HG03460 (cell line): ENCODE results near the gene ANKRD44.

ENCODE experiments used
- ATAC-seq: cut with Tn5 transposase; IDR thresholded peaks from one replicate; pipeline ENCODE4 v1.9.1; 2021; ENCODE audit not compliant: unreplicated experiment

ANKRD44 gene

GRCh38 chr2:197185676-197186075 is 124.9 kb downstream of the ANKRD44 start:
- no peak for ATAC-seq

GRCh38 chr2:197184959-197185586 is 125.5 kb downstream of the ANKRD44 start:
- ATAC-seq = no peak

- ATAC-seq = no peak
Measured at GRCh38 chr2:197183355-197183754, 127.2 kb downstream of the ANKRD44 start.

- no peak for ATAC-seq
Measured at GRCh38 chr2:197182668-197183067, 127.9 kb downstream of the ANKRD44 start.

GRCh38 chr2:197181491-197181890 is 129.1 kb downstream of the ANKRD44 start:
- no peak for ATAC-seq

DNA sequence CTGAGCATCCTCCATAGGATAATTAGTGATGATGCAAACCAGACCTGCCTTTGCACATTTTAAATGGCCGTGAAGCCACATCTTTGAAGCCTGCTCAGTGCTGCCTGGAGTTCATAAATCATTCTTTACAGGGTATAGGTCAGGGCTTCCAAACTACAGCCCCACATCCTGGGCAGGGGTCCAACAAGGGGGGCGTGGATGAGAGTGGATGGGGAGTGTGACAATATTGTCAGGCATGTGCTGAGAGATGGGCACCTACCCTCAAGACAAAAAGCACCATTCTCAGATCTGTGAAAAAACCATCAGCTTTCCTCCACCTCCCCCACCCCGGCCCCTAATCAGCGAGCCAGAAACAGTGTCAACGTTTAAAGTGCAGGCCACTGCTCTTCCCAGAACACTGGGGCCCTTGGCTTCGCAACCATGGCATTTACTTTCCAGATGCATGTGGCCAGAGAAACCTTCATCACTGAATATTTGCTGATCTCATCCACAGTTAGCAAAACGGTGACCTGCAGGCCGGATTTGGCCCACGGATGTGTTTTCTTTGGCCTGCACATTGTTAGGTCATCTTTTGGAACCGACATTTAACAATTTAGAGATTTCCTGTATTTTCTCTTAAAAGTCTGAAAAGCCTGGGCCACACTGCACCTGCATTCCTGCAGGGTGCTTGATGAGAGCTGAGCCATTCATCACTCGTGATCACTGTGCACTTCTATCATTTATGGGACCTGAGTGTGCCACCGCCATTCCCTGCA is 130.7 kb downstream of the ANKRD44 start:
- ATAC-seq = no peak

- ATAC-seq = no peak
Measured at GRCh38 chr2:197176522-197176921, 134.1 kb downstream of the ANKRD44 start.

- no peak for ATAC-seq
Measured at GRCh38 chr2:197174539-197175094, 136.0 kb downstream of the ANKRD44 start.

GRCh38 chr2:197171582-197171981 is 139.0 kb downstream of the ANKRD44 start:
- no peak for ATAC-seq

- ATAC-seq = no peak
Measured at GRCh38 chr2:197170208-197170607, 140.4 kb downstream of the ANKRD44 start.

GRCh38 chr2:197168705-197169104 is 141.9 kb downstream of the ANKRD44 start:
- peak; percentile 95 for ATAC-seq

DNA sequence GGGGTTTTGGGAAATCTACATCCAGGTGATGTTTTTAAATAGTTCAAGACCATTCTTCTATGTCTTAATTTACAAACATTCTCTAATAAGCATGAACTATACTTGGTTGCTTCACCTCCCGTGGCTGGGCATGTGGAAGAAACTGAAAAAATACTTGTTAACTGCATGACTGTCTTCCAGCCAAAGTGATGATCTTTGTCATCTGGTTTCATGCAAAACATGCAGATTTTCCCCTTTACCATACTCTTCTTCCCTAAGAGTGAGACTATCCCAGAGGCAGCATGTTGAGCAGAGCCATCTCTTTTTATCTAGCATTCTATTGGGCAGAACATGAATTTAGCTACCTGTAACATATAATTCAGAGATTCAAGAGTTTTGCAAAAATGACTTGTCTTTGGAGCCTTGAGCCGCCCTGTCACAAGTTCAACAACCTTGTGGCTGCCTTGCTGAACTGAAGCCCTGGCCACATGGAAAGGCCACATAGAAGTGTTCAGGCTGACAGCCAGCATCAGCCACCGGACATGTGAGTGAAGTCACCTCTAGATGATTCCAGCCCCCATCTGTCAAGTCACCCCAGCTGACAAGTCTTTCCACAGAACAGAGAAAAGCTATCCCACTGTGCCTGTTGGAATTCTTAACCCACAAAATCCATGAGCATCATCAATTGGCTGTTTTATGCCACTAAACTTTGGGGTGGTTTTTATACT is 142.8 kb downstream of the ANKRD44 start:
- no peak for ATAC-seq

GRCh38 chr2:197165020-197165419 is 145.6 kb downstream of the ANKRD44 start:
- no peak for ATAC-seq

DNA sequence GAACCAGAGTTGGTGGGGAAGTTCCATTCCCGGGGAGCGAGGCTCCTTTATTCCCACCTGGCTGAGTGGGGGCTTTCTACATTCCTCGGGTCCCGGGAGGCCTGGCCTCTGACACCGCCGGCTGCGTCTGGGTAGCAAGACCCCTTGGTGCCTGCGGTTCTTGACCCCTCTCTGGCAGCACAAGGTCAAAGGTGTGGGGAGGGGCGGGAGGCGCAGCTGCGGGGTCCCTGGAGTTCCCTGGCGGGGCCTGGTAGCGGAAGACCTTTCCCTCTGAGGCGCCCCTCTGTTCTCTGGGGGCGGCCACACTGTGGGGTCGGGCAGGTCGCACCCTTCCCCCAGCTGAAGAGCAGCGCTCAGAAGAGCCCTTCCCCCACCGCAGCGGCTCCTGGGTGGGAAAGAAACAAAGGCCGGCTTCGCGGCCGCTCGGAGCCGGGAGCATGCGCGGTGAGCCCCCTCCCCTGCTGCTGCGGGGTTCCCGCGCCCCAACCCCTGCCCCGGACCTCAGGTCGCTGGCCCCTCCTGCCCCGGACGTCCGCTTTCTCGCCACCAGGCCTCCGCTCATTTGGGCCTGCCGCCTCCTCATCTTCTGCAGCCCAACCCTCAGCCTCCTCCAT is 146.3 kb downstream of the ANKRD44 start:
- no peak for ATAC-seq

GRCh38 chr2:197163712-197164140 is 146.9 kb downstream of the ANKRD44 start:
- ATAC-seq = no peak

- no peak for ATAC-seq
Measured at GRCh38 chr2:197161774-197162173, 148.8 kb downstream of the ANKRD44 start.

GRCh38 chr2:197159661-197160211 is 150.8 kb downstream of the ANKRD44 start:
- peak; percentile 71 for ATAC-seq

DNA sequence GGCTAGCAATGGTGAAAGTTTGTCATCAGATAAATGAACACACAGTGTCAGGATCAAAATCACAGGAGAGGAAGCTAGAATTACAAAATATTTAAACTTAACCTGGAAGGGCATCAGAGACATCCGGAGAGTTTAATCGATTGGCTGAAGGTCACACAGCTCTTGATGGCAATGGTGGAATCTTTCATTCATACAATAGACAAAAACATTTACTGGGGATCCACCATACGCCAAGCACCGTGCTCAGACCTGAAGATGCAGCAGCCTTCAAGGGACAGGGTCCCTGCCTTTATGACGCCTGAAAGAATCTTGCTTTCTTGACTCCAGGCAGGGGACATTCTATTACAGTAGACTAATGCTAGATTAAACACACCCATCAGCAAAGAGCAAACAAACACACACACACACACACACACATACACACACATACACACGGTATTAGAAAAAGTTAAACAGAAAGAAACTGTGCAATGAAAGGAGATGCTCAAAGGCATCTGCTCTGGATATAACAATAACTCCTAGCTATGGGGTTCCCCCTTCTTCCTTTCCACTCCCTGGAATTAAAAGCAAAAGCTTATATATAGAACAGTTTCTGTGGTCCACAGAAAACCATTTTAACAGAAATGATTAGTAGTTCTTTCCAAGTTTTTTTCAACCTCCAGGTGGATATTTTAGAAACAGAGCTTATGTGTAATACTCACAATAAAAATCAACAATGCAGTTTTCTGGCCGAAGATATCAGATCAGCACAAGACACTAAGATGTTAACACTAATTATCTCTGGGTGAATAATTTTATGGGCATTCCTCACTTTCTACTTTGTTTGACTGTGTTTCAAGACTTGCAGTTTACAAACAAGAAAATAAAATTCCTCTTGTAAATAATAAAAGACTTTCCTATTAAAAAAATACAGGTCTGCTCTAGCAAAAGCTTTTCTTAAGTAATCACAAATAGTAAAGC is 151.7 kb downstream of the ANKRD44 start:
- no peak for ATAC-seq

GRCh38 chr2:197157879-197158537 is 152.6 kb downstream of the ANKRD44 start:
- ATAC-seq = no peak
